SIG-M5 treated with dmso at 0.1 percent for 504 hours (cell line): ENCODE measurements around the gene CERS6.

Experiments
- DNase-seq: peaks from one replicate; lab custom pipeline; 2025; ENCODE audit not compliant: unreplicated experiment; lab: John Stamatoyannopoulos, UW

The CERS6 gene

GRCh38 chr2:168722592-168722991, 266.5 kb downstream of the CERS6 start:
- no peak for DNase-seq

GRCh38 chr2:168723275-168723899, 267.3 kb downstream of the CERS6 start:
- no peak for DNase-seq

GRCh38 chr2:168726375-168726774, 270.3 kb downstream of the CERS6 start:
- DNase-seq = no peak

- no peak for DNase-seq
Measured at GRCh38 chr2:168727904-168728470, 271.9 kb downstream of the CERS6 start.

- DNase-seq = no peak
Measured at GRCh38 chr2:168729455-168729854, 273.4 kb downstream of the CERS6 start.

- DNase-seq = no peak
Measured at GRCh38 chr2:168730344-168730743, 274.3 kb downstream of the CERS6 start.

GRCh38 chr2:168731002-168731401, 274.9 kb downstream of the CERS6 start:
- DNase-seq = no peak

GRCh38 chr2:168731616-168732015, 275.5 kb downstream of the CERS6 start:
- no peak for DNase-seq

GRCh38 chr2:168732100-168732499, 276.0 kb downstream of the CERS6 start:
- DNase-seq = no peak

- no peak for DNase-seq
Measured at GRCh38 chr2:168732506-168732905, 276.4 kb downstream of the CERS6 start.

GRCh38 chr2:168734199-168734760, 278.2 kb downstream of the CERS6 start:
- no peak for DNase-seq

GRCh38 chr2:168736649-168737445, 280.8 kb downstream of the CERS6 start:
- no peak for DNase-seq

- DNase-seq = no peak
Measured at GRCh38 chr2:168738062-168738461, 282.0 kb downstream of the CERS6 start.

GRCh38 chr2:168740360-168740759, 284.3 kb downstream of the CERS6 start:
- DNase-seq = no peak

- DNase-seq = no peak
Measured at GRCh38 chr2:168740788-168741187, 284.7 kb downstream of the CERS6 start.

GRCh38 chr2:168742258-168742932, 286.3 kb downstream of the CERS6 start:
- no peak for DNase-seq

GRCh38 chr2:168744844-168745243, 288.8 kb downstream of the CERS6 start:
- no peak for DNase-seq

- DNase-seq = no peak
Measured at GRCh38 chr2:168748461-168748860, 292.4 kb downstream of the CERS6 start.

- DNase-seq = no peak
Measured at GRCh38 chr2:168749297-168749696, 293.2 kb downstream of the CERS6 start.

- no peak for DNase-seq
Measured at GRCh38 chr2:168751104-168751740, 295.1 kb downstream of the CERS6 start.

- DNase-seq = no peak
Measured at GRCh38 chr2:168752361-168752760, 296.3 kb downstream of the CERS6 start.
